GM18909 (cell line): ENCODE data around the gene GTF3C2.

Source experiments
- ATAC-seq: cut with Tn5 transposase; IDR thresholded peaks from one replicate; pipeline ENCODE4 v1.9.1; 2021; ENCODE audit warnings: mild to moderate bottlenecking; ENCODE audit not compliant: unreplicated experiment, poor library complexity

GTF3C2 gene

DNA sequence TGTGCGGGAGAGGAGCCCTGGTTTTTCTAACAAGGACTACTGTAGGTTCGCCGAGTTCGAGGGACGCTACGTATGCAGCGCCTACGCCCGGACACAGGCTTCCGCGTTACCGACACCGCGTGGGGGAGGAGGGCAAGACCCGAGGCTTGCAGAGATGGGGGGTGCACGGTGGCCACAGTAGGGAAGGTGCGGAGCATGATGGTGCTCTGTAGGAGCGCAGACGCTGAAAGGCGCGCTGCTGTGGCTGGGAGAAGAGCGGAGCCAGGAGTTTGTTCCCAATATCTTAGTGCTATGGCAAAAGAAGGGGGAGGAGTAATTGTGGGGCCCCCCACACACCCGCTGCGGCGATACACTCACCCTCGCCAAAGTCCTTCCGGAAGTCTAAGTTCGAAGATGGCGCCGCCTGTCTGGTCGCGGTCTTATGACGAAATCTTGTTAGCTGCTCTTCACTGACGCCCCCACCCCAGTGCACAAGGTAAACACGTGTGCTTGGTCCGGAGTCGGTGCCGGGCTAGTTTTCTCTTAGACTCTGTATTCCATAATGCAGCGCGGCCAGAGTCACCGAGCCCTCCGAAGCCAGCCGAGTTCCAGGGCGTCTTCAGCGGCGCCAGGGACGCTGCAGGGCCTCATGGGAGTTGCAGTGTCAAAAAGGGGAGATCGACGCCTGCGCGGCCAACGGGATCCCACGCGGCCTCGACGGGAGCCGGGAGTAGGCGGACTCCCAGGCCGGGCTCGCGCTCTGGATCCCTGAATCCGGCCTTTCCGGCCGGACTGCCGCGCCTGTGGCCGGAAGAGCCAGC, at the start of gene GTF3C2:
GTF3C2 (minus strand) TSS at position 383 of the 800 bp plus-strand sequence. CDS start 13,210 bp downstream, outside the sequence.
- peak; percentile 89 for ATAC-seq

- no peak for ATAC-seq
Measured at GRCh38 chr2:27400348-27401135, 44.0 kb upstream of the GTF3C2 start.

- ATAC-seq: no peak
Measured at GRCh38 chr2:27398962-27399361, 42.4 kb upstream of the GTF3C2 start.

DNA sequence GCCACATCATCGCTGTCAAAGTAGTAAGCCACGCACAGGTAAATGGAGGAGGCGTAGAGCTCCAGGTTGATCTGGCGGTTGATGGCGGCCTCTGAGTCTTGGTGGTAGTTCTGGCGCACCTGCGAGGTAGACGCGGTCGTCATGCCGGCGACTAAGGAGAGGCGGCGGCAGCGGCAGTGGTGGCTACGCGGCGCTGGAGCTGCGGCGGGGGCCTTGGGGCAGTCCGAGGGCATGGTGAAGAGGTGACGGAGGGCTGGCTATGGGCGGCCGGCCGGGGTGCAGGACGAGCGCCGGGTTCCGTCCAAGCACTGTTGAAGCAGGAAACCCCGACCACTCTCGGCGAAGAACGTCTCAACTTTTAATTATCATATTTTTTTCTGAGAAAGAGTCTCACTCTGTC, 36.7 kb upstream of the GTF3C2 start:
- no peak for ATAC-seq

DNA sequence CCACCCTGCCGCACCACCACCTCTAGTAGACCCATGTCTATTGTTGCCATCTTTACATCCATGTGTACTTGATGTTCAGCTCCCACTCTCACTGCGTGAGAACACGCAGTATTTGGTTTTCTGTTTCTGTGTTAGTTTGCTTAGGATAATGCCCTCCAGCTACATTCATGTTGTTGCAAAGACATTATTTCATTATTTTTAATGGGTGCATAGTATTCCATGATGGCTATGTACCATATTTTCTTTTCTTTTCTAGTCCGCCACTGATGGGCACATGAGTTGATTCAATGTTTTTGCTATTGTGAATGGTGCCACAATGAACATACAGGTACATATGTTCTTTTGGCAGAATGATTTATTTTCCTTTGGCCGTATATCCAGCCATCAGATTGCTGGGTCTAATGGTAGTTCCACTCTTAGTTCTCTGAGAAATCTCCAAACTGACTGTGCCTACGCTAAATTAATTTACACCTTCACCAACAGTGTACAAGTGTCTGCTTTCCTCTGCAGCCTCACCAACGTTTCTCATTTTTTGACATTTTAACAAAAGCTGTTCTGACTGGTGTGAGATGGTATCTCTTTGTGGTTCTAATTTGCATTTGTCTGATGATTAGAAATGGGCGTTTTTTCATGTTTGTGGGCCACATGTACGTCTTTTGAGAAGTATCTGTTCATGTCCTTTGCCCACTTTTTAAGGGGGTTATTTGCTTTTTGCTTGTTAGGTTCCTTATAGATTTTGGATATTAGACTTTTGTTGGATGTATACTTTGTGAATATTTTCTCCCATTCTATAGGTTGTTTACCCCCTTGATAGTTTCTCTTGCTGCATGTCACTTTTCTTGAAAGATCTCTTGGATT, 34.5 kb upstream of the GTF3C2 start:
- ATAC-seq: no peak

DNA sequence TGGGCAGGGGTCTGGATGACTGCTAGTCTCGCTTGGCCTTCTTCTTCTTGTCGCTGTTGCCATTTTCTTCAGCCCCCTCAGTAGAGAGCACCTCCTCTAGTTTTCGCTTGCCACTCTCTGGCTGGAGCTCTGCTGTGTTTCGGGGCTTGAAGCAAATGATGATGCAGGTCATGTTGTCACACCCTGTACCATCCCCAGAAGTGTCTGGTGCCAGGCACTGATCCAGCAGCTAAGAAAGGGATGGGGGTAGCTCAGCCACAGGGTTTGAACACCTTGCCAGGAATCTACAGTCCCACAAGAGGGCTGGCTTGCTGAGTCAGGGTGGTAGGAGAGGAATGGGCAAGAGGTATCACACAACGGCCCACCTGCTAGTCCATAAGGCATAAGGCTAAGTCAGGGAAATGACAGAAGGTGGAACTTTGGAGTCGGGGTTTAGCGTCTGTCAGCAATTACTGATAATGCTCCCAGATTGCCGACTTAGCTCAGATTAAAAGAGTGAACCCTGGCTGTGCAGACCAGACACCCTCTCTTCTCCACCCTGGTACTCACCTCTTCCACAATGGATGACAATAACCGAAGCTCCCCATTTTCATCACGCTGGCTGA, 25.1 kb upstream of the GTF3C2 start:
- no peak for ATAC-seq

- ATAC-seq: peak; percentile 88
Measured at GRCh38 chr2:27380626-27381545, 24.3 kb upstream of the GTF3C2 start, which contains the start of gene ZNF513. Gene ZNF513 (minus strand): TSS chr2:27380734. CDS start chr2:27380526, 208 bp downstream.

DNA sequence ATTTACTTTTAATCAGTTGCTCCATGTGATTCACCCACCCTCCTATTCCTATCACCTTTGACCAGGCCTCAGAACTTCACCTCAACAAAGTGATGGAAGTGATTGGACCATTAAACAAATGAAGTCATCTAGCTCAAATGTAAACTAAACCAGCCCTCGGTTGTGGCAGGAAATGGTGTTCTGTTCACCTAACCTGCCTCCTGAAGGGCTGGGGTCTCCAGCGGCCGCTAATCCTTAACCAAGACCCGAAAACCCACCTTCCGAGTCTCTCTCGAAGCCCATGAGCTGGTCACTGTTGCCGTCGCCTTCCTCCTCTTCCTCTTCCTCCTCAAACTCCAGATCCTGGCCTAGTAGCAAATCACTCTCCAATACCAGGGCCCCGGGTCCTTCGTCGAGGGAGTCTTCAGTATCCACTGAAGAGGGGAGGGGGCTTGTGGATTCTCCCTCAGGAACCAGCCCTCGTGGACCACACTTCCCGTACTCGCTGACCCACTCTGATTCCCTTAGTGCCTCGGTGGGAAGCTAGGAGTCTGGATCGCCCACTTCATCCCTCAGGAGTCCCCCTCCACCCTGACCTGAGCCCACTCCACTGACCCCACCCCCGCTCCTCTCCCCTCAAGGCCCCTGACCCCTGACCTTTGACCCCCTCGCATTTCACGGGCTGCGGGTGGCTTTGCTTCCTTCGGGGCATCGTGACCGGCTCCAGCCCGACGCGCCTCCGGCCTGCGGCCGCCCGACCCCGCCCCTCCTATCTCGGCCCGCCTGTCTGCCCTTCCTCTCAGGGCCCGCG, 23.5 kb upstream of the GTF3C2 start:
- no peak for ATAC-seq

GRCh38 chr2:27379383-27379835, 22.8 kb upstream of the GTF3C2 start:
- no peak for ATAC-seq

DNA sequence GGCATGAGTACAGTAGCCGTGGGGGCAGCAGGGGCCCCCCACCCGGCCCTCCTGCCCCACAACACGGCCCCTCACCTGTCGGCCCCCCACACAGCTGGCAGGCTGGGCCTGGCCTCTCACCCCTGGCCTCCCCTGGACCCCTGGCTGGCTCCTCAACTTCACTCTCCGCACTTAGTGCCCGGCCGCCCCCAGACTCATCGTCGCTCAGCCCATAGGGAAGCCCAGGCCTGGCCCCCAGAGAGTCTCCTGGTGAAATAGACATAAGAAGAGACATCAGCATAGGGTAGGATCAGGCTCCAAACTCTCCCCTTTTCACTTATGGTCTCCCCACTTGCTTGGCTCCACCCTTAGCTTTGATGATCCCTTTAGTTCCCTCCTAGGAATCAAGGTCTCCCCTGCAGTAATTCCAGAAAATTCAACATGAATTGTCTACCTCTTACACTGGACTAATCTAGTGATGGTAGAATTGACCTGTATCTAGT, 22.3 kb upstream of the GTF3C2 start:
- no peak for ATAC-seq

DNA sequence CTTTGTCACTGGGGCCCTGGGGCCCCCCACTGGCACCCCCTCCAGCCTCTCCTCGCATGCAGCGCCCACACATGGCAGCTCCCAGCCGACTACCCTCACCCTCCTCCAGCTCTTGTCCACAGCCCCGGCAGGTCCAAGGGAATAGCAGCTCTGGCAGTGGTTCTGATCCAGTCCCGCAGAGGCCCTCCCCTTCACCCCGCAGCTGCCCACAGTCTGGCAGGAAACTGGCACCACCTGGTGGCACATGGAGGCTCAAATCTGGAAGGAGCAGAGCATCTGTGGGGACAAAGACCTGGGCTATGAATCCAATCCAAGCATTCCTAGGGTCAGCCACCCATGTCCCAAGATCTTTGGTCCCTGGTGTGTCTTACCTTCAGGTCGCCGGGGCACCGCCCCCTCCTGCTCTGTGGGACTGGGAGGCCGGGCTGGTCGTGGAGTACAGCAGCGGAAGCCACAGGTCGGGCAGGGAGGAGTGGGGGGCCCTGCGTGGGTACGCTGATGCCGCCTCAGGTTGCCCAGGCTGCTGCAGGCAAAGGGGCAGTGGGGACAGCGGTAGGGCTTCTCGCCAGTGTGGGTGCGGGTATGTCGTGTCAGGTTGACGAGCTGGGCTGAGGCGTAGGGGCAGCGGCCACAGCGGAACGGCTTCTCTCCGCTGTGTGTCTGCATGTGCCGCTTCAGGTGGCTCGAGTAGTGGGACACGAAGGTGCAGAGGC, 21.7 kb upstream of the GTF3C2 start:
- no peak for ATAC-seq

- no peak for ATAC-seq
Measured at GRCh38 chr2:27377618-27378095, 21.1 kb upstream of the GTF3C2 start.

DNA sequence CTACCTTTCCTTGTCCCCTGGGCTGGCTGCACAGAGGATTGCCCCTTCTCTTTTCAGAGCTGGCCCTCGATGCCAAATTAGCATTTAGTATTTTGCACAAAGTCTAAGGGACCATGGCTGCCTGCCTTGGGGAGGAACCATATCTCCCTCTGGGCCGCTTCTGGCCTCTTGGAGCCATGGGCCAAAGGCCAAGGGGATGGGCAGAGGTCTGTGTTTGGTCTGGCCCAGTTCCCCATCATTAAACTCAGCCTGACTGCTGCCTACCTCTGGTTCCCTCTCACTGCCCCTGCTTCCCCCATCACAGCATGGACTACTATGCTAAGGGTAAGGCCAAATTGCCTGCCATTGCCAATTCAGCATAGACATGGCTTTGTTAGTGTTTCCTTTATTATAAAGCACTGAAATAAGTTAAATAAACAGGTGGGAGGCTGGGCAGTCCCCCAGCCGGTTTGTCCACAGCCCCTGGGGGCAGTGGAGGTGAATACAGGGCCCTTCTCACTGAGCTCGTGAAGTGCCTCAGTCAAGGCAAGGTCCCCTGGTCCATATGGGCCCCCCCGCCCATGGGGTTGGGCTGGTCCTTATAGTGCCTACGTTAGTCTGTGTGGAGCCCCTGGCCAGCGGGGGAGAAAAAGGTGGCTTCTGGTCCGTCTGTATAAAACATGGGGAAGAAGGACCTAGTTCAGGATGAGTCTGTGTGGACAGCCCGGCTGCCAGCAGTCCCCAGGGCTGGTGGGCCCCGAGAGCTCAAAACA, 20.5 kb upstream of the GTF3C2 start:
- ATAC-seq: no peak

GRCh38 chr2:27376151-27376865, 19.7 kb upstream of the GTF3C2 start:
- ATAC-seq: no peak

- no peak for ATAC-seq
Measured at GRCh38 chr2:27375513-27376099, 19.0 kb upstream of the GTF3C2 start.

- ATAC-seq: no peak
Measured at GRCh38 chr2:27373567-27373966, 17.0 kb upstream of the GTF3C2 start.
